Daoy (cell line): ENCODE data around the gene CNTRL. TPM values are rescaled to one million over a fixed set of nuclear protein-coding genes. Genes with fewer than 3 reads are reported as not detected.
"Not testable (repeated sequence)": the region's sequence is repeated elsewhere in the genome, so short reads cannot be mapped to it uniquely, and the experiment has no call there.

Experiments used
- DNase-seq: peaks from one replicate; pipeline ENCODE4 v3.0.0-alpha.2; 2015; ENCODE audit warnings: low read depth
- total RNA-seq: library from RNA; depleted of rRNA; stranded (reverse); fragments of >200 nt; shearing (Covaris generic); gene quantifications from 2 replicates; pipeline ENCODE4 v1.2.3, GENCODE V29; 2014

Gene CNTRL
- total RNA-seq, 1 experiment from 2014 or later = 21.4 TPM

DNA sequence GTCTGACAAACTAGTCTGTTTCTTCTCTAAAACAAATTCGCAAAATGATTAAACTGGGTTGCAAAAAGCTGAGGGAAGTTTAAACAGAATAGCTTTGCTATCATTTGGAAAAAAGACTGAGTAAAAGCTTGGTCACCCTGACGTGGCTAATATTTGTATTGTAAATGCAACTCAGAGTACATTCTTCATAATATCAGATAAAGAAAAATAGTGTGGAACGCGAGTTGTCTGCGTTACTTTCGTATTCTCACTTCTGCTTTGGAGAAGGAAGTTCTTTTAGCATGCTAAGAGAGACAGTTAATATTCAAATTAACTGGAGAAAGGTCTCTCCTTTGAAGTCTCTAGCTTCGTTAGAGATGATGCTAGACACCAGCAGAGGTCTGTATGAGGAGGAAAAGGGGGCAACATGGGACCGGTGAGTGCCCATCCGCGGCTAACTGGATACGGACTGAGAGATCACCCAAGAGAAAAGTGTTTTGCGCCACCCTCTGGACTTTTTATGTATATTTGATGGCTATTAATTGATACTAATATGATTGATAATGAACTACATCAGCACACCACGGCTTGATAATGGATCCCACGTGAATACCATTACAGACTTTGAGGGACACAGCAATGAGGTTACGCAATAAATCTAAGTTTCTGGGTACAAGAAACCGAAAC lies 2.9 kb upstream of the CNTRL start:
- DNase-seq = no peak

DNA sequence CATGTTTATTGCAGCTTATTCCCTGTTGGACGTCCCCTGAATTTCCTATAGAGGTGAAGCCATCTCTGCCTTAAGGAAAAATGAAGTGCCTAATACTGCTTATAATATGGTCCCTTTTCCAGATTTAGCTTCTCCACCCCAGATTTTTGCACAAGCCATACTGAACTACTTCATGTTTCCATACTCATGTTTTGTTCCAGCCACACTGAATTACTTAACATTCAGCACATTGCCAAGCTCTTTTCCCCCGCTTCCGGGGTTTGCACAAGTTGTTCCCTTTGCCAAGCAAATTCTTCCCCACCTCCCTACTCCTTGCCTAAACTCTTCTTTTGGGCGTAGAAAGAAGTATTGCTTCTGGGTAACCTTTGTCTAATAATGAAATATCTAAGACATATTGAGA lies 1.7 kb upstream of the CNTRL start:
- peak; percentile 16 for DNase-seq

GRCh38 chr9:121075251-121076036 lies 689 bp downstream of the CNTRL start:
- DNase-seq = no peak

- DNase-seq = no peak
These were observed 7.3 kb downstream of the CNTRL start for GRCh38 chr9:121082075-121082474.

DNA sequence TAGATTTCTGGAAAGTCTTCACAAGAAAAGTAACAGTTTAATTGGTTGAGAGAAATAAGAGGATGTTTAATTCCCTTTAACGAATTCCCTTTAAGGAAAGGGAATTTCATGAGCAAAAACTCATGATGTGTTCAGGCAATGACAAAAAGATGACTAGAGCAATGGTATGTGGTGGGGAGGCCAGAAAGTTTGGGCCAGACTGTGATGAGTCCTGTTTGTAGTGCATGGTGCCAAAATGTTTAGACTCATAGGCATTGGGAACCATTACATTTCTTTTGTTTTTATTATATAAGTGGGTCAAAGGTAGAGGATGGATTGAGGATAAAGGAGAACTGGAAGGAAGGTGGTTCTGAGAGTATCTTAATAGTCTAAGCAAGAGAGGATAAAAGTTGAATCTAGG lies 10.9 kb downstream of the CNTRL start:
- DNase-seq = no peak

DNA sequence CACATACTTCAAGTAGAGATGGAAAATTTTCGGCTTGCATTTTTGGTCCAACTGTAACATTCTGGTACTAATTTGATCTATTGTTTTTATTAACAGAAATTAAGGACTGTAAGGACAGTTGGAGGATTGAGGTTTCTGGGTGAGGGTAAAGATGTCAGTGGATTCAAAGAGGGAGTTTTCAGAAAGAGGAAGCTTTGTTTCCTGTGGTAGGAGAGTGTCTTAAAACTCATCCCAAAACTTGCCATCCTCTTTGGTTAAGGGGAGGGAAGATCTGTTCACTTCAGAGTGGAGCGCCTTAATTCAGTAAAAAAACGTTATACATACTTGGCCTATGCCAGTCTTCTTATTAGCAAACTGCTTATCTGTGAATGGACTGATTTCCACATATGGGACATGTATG lies 13.8 kb downstream of the CNTRL start:
- DNase-seq = no peak

DNA sequence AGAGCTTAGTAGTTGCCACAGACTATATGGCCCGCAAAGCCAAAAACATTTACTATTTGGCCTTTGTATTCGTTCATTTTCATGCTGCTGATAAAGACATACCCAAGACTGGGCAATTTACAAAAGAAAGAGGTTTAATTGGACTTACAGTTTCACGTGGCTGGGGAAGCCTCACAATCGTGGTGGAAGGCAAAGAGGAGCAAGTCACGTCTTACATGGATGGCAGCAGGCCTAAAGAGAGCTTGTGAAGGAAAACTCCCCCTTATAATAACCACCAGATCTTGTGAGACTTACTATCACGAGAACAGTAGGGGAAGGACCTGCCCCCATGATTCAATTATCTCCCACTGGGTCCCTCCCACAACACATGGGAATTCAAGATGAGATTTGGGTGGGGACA lies 16.0 kb downstream of the CNTRL start:
- DNase-seq = not testable (repeated sequence)

- no peak for DNase-seq
These were observed 20.3 kb downstream of the CNTRL start for GRCh38 chr9:121095057-121095456.

GRCh38 chr9:121098567-121099198 lies 23.9 kb downstream of the CNTRL start:
- no peak for DNase-seq

DNA sequence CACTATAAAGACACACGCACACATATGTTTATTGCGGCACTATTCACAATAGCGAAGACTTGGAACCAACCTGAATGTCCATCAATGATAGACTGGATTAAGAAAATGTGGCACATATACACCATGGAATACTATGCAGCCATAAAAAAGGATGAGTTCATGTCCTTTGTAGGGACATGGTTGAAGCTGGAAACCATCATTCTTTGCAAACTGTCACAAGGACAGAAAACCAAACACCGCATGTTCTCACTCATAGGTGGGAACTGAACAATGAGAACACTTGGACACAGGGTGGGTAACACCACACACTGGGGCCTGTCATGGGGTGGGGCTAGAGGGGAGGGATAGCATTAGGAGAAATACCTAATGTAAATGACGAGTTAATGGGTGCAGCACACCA lies 29.3 kb downstream of the CNTRL start:
- DNase-seq = not testable (repeated sequence)

DNA sequence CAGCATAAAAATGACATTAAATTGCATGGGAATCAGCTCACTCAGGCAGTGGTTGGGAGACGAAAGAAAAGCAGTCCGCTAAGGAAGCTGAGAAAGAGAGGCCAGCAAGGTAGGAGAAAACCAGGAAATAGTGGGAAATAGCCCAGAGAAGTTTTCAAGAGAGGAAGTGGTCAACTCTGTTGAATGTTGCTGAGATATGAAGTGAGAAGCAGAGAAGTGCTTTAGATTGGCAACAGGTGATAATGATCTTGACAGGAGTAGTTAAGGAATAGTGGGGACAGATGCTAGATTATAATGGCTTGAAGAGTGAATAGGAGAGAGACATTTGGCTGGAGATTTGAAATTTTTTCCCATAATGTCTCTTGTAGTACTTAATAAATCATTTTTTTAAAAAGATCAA lies 30.8 kb downstream of the CNTRL start:
- DNase-seq = no peak

- no peak for DNase-seq
These were observed 32.3 kb downstream of the CNTRL start for GRCh38 chr9:121107029-121107428.

- DNase-seq = no peak
These were observed 33.1 kb downstream of the CNTRL start for GRCh38 chr9:121107881-121108280.

- no peak for DNase-seq
These were observed 40.7 kb downstream of the CNTRL start for GRCh38 chr9:121115466-121115865.

DNA sequence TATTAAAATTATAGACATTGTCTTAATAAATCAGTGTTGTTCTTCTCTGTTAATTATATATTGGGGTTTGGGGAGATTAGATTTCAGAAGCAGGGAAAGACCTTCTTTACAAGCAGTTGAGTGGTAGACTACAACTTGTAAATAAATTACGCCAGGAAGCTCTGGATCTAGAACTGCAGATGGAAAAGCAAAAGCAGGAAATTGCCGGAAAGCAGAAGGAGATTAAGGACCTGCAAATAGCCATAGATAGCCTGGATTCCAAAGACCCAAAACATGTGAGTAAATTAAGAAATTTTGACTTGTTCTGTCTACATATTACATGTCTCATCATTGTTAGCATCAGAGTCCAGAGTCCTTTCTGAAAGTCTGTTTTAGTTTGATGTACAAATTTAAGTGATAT lies 43.5 kb downstream of the CNTRL start:
- DNase-seq = no peak

GRCh38 chr9:121120386-121120785 lies 45.6 kb downstream of the CNTRL start:
- no peak for DNase-seq

GRCh38 chr9:121121582-121122087 lies 46.9 kb downstream of the CNTRL start:
- DNase-seq = peak; percentile 99

DNA sequence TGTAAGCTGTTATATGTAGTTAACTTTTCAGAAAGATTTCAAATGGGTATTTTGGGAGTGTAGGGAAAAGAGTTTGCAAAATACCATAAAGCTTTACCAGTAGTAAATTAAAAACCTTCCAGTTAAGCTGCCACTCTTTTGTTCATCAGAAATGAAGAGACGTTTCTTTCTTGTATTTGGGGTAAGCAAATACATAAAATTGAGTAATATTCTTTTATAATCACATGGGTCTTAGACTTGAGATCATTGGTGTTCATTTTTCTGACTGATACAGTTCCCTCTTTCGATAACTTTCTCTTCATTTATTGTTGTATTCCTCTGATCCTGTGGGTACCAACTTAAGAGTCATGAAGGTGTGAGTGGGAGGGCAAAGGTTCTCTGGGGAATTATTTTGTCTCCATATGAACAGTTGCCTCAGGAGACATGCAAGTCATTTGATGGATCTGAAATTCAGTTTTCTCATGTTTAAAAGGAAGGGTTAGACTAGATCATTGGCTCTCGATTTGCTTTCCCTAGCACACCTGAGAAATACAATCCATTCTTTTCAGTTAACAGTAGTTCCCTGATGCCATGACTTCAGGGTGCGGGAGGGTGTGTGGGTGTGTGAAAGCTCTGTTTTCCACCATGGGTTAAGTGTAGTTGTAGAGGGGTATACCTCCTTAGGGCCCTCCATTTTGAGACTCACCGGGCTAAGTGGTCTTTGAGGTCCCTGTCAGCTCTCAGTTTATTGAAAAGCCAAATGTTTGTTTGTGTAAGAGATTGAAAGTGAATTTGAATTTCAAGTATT lies 47.7 kb downstream of the CNTRL start:
- DNase-seq = peak; percentile 9

GRCh38 chr9:121123816-121124535 lies 49.2 kb downstream of the CNTRL start:
- no peak for DNase-seq

GRCh38 chr9:121125590-121125989 lies 50.8 kb downstream of the CNTRL start:
- no peak for DNase-seq

DNA sequence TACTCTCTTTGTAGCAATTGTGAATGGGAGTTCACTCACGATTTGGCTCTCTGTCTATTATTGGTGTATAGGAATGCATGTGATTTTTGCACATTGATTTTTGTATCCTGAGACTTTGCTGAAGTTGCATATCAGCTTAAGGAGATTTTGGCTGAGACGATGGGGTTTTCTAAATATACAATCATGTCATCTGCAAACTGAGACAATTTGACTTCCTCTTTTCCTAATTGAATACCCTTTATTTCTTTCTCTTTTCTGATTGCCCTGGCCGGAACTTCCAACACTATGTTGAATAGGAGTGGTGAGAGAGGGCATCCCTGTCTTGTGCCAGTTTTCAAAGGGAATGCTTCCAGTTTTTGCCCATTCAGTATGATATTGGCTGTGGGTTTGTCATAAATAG lies 54.6 kb downstream of the CNTRL start:
- DNase-seq = not testable (repeated sequence)
